WTC11 (cell line): ENCODE results near the gene LIMS2.

Experiments used
- CREM ChIP-seq: sonication (generic); formaldehyde crosslinking; IDR thresholded peaks from 2 replicates; pipeline ENCODE4 v1.8.1; 2022; ENCODE audit warnings: mild to moderate bottlenecking, missing genetic modification reagents, moderate library complexity
- CTCF ChIP-seq: fragments of 200-600 bp; IDR thresholded peaks from 2 replicates; pipeline ENCODE4 v1.8.0; 2022; ENCODE audit warnings: antibody characterized with exemption
- EMX1 ChIP-seq: fragments of 250-450 bp; sonication (Bioruptor Pico); IDR thresholded peaks from 2 replicates; pipeline ENCODE4 v1.8.0; 2021; ENCODE audit warnings: mild to moderate bottlenecking
- FOXK1 ChIP-seq: sonication (generic); formaldehyde crosslinking; IDR thresholded peaks from 2 replicates; pipeline ENCODE4 v1.8.0; 2022; ENCODE audit warnings: mild to moderate bottlenecking, moderate library complexity, missing genetic modification reagents
- RELA ChIP-seq: sonication (generic); formaldehyde crosslinking; IDR thresholded peaks from 2 replicates; pipeline ENCODE4 v1.8.1; 2022; ENCODE audit warnings: missing genetic modification reagents, mild to moderate bottlenecking, borderline replicate concordance

GRCh38 chr2:127636248-127637235, 38.8 kb downstream of the LIMS2 start:
- no peak for TF ChIP-seq CTCF
- TF ChIP-seq EMX1 (CRISPR knock-in tag), result no peak
- no peak for TF ChIP-seq FOXK1 (CRISPR knock-in tag)
- no peak for TF ChIP-seq RELA (CRISPR knock-in tag)
- TF ChIP-seq CREM (CRISPR knock-in tag), result no peak
